ENCODE results near the gene NDUFAF3.

The NDUFAF3 gene

GRCh38 chr3:49021813-49022687 is at the start of gene NDUFAF3:
NDUFAF3 (plus strand) TSS chr3:49022121; CDS start chr3:49022145, 24 bp downstream.
- Histone ChIP-seq H3K4me1 (ENCODE audit: control insufficient read depth, insufficient read depth, low read length) (no peaks in the 10 kb centered on the region), H3K9me3 (ENCODE audit: control insufficient read depth, insufficient read depth, low read depth, low read length) (no peaks in the 10 kb centered on the region), H3K27ac (ENCODE audit: extremely low read depth, low read depth, low read length) (peak within 1 kb of the TSS; percentile 93), H3K4me3 (ENCODE audit: low read depth, low read length) (peak within 1 kb of the TSS; percentile 92), H3K36me3 (ENCODE audit: control insufficient read depth in 2 of 2, insufficient read depth in 1 of 2, low read length in 2 of 2) (peaks cover 0 to 43% of the 10 kb centered on the region in 2 experiments; a peak in 2 of 3 replicates)
- ChIA-PET CTCF (interaction anchor here (0.5 to 2.1 kb wide), 12 partner anchors 9 to 249 kb away, joined by 3 to 13 read pairs (median 4); partner anchors contain the start of genes P4HTM, QRICH1 and WDR6), POLR2A (interaction anchor here (0.6 to 10.4 kb wide), 15 partner anchors 7 to 390 kb away, joined by 3 to 141 read pairs (median 5); partner anchors contain the start of genes ARIH2, IMPDH2, IP6K2 and LAMB2)
- TF ChIP-seq BCL6B (tag by site-specific recombination; IDR thresholded peaks at IDR 0.05) (no peak), ZNF624 (tag by site-specific recombination; IDR thresholded peaks at IDR 0.05) (no peak), ZNF501 (tag by site-specific recombination; IDR thresholded peaks at IDR 0.05) (peak; percentile 87), WT1 (tag by site-specific recombination; IDR thresholded peaks at IDR 0.05) (peak; percentile 50), ZBTB10 (tag by site-specific recombination; IDR thresholded peaks at IDR 0.05) (no peak), OVOL3 (tag by site-specific recombination; IDR thresholded peaks at IDR 0.05) (peak; percentile 94), ZNF335 (tag by site-specific recombination; conservative IDR thresholded peaks at IDR 0.05) (peak; percentile 84), ZNF202 (tag by site-specific recombination; IDR thresholded peaks at IDR 0.05; ENCODE audit: borderline replicate concordance) (no peak), KLF8 (tag by site-specific recombination; IDR thresholded peaks at IDR 0.05) (peak; percentile 96), ZNF639 (tag by site-specific recombination; IDR thresholded peaks at IDR 0.05) (peak; percentile 87), ZNF785 (tag by site-specific recombination; IDR thresholded peaks at IDR 0.05) (peak; percentile 73), ZEB2 (tag by site-specific recombination; IDR thresholded peaks at IDR 0.05) (peak; percentile 100), ZNF776 (tag by site-specific recombination; IDR thresholded peaks at IDR 0.05; ENCODE audit: borderline replicate concordance) (no peak), HOXC10 (CRISPR knock-in tag; IDR thresholded peaks at IDR 0.05) (0 out of 2 replicates have a peak, but pooled peaks have one; percentile 34), ZNF529 (tag by site-specific recombination; IDR thresholded peaks at IDR 0.05; ENCODE audit: insufficient replicate concordance) (no peak), ZNF549 (tag by site-specific recombination; IDR thresholded peaks at IDR 0.05) (no peak), ZNF350 (tag by site-specific recombination; IDR thresholded peaks at IDR 0.05) (no peak), FEZF1 (tag by site-specific recombination; IDR thresholded peaks at IDR 0.05) (no peak; the same call in 1 of the 2 replicates), ZBTB20 (tag by site-specific recombination; IDR thresholded peaks at IDR 0.05) (peak; percentile 97), ZSCAN18 (tag by site-specific recombination; IDR thresholded peaks at IDR 0.05) (no peak; the same call in 1 of the 2 replicates), PBX3 (CRISPR knock-in tag; IDR thresholded peaks at IDR 0.05) (0 out of 2 replicates have a peak, but pooled peaks have one; percentile 50), ZNF704 (tag by site-specific recombination; IDR thresholded peaks at IDR 0.05) (0 out of 2 replicates have a peak, but pooled peaks have one; percentile 7), ZNF221 (tag by site-specific recombination; IDR thresholded peaks at IDR 0.05; ENCODE audit: borderline replicate concordance) (no peak), ZSCAN4 (tag by site-specific recombination; IDR thresholded peaks at IDR 0.05) (peak; percentile 32; the same call in 1 of the 2 replicates), SCRT2 (tag by site-specific recombination; IDR thresholded peaks at IDR 0.05) (peak; percentile 34; the same call in 1 of the 2 replicates), ZNF585B (tag by site-specific recombination; IDR thresholded peaks at IDR 0.05) (no peak)
